Measurements from ENCODE around the gene PLIN1.

Gene PLIN1

DNA sequence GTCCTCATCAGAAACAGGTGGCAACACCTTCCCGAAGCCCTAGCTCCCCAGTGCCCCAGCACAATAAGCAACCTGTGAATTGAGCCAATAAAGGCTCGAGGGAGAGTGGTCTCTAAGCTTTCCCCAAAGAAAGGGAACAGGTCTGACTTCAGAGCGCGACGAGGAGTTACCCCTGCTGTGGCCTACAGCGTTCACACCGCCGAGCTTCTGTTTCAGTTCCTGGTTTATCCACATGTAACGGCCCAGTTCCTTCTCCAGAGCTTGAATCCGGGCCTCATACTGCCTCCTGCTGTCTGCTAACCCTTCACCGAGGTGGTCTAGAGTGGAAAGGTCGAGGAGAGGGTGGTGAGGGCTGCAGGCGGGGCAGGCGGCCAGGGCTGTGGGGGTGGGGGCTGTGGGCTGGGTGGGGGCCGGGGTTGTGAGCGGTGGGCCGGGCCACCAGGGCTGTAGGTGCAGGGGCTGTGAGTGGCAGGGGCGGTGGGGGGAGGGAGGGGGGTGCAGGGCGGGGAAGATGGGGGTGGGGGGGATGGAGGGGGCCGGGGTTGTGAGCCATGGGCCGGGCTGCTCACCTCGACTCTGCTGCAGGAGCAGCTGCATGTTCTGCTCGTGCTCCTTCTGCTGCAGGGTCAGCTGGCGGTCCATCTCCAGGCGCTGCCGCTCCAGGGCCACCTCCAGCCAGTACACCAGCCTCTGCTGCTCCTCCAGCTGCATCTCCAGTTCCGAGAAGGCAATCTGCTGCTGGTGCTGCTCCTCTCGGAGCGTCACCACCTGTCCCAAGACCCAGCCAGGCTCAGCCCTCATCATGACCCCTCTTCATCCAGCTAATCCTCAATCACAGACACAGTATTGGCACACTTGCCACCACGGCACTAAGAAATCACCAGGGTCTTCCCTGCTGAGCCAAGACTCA lies 50.1 kb downstream of the PLIN1 start:
- no peak for DNase-seq (ENCODE audit: low spot score)

DNA sequence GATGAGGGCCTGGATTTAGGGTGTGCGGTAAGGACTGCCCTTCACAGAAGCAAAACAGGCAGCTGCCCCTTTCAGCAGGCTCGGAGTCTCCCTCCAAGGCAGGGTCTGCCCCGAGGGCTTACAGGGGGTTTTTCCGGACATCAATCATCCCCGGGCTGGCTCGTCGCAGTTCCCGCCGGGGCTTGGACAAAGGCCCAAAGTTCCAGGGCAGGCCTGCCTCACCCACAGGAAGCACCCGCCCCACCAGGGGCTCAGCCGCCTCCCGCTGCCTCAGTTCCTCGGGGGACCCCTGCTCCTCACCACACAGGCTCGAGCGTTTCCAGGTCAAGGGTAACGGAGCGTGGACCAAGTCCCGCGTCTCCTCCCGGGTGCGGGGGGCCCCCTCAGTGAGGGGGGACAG lies 50.9 kb downstream of the PLIN1 start:
- DNase-seq (ENCODE audit: low spot score) = no peak

DNA sequence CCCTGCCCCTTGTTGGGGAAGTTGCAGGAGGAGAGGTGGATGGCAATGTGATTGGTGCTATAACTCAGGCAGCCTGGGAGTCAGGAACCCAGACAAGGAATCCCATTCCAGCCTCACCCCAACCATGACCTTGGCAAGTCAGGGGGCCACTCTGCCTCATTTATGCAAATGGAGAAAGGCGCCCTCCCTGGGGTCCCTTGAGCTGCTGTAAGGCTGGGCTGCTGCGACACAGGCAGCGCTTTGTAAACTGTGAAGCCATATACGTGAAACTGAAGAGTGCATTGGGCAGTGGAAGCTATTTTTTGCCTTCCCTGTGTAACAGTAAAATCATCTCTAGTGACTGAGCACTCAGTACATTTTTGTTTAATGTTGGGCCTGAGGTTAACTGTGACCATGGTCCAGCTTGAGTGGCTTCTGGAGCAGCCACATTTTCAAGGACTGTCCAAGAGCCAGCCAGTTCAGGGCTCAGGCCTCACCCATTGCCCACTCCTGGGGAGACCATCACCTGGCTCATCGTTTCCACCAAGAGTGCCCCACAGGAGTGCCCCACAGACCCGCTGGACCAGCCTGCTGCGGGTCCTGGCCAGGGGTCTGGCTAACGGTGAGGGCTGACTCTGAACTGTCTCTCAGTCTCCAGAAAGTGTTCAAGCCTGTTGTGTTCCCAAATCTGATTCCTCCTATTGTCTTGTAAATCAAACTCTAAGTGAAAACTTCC lies 51.8 kb downstream of the PLIN1 start:
- DNase-seq (ENCODE audit: low spot score) = no peak

DNA sequence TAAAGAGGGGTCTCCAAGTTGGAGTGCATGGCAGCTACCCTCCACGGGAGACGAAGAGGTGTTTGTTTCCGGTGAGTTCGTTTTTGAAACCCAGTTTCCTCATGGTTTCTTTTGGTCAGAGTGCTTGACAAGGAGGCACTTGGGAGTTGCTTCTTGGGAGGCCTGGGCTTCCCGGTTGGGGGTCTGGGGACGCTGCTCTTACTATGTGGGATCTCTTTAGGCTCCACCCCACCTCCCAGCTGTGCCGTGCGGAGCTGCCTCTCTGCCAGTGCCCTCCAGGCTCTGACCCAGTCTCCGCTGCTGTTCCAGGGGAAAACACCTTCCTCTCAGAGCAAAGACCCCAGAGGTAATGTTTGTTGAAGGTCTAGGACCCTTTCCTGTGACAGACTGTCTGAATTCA lies 53.5 kb downstream of the PLIN1 start:
- no peak for DNase-seq (ENCODE audit: low spot score)

DNA sequence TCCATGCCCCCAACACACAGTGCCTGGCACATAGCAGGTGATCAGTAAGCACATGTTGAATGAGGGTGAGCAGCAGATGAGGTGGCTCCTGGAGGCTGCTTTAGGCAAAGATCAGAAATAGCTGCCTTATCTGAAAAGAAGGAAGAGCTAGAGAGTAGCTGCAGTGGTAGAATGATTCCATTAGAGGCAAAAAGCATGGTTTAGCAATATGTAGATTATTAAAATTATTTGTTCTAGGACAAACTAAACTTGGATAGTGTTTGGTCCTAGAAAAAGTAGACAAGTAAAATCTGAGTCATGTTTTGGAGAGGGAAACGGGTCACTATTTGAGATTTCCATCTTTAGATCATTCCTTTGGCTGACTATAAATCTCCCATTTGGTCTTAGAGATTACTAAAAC lies 56.0 kb downstream of the PLIN1 start:
- no peak for DNase-seq (ENCODE audit: low spot score)

DNA sequence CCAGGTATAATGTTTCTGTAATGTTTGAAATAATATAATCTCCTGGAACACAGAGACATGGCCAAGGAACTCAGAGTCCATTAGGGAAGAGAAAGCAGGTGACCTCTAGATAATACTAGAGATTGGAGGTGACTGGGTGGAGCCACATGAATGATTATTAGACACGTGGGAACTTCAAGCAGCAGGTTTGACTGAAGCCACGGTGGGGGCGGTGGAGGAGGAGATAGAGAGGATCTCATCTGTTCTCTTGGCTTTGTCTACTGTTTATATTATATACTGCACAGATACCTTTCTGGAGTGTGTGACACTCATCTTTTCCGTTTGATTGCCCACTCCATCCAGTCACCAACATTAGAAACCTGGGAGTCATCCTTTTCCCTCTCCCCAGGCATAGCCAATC lies 57.6 kb downstream of the PLIN1 start:
- DNase-seq (ENCODE audit: low spot score) = no peak

DNA sequence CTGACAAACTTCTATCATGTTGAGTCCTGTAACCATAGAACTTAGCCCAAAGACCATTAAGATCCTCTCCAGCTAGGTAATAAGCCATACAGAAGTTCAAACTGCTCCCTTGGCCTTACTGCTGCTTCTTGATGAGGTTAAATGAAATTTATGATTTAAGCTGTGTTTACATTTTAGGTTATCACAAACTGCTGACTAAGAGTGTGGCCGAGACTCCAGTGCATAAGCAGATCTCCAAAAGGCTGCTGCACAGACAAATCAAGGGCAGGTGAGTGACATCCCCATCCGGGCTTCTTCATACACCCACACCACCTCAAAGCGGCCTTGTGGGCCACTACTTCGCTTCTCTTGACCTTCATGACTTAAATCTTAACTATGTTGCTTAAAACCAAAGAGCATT lies 62.9 kb downstream of the PLIN1 start:
- no peak for DNase-seq (ENCODE audit: low spot score)

DNA sequence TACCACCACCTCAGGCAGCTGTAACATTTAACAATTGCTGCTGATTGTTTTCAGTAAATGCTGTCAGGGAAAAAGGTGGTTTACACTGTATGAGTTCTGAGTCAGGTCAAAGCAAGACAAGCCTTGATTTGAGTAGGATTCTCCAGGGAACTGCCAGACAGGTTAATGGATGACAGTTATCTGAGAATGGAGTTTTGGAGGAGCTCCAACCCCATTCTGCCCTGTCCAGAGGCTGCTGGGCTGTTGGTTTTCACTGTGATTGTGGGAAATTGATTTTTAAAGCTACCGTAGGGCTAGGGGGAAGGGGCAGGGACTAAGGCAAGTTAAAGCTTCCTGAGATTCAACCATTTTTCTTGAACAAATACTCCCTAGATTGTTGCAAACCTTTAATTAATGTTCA lies 64.0 kb downstream of the PLIN1 start:
- DNase-seq (ENCODE audit: low spot score) = no peak
